Stimulated activated CD4-positive, alpha-beta T cell treated with anti-CD3 and anti-CD28 coated beads, Interleukin-1b, Interleukin-23, amount 100 ng/mL, for 4 hours (primary cell): ENCODE results near the gene SYNJ2.
A peak's percentile ranks its signal among the peaks of the same experiment; 100 is the strongest.

Experiments used
- DNase-seq, 2 donors: peaks; one replicate each; pipeline ENCODE4 v3.0.0-alpha.2; 2020; ENCODE audit warnings: low read depth in 2 of 2

The SYNJ2 gene

DNA sequence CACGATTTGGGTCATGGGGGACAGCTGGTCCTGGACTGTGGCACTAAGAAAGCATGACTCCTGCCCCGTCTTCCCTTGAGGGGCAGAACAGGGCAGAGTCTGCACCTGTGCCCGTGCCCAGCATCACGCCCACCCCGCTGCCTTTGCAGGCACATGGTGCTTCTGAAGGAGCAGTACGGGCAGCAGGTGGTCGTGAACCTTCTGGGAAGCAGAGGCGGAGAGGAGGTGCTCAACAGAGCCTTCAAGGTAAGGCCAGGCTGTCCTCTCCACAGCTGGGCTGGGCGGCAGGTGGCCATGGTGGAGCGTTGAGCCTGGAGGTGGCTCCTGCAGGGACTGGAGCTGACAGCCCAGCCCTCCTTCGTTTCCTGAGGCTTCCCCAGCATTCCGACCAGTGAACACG is 77.4 kb downstream of the SYNJ2 start:
- no peak for DNase-seq

DNA sequence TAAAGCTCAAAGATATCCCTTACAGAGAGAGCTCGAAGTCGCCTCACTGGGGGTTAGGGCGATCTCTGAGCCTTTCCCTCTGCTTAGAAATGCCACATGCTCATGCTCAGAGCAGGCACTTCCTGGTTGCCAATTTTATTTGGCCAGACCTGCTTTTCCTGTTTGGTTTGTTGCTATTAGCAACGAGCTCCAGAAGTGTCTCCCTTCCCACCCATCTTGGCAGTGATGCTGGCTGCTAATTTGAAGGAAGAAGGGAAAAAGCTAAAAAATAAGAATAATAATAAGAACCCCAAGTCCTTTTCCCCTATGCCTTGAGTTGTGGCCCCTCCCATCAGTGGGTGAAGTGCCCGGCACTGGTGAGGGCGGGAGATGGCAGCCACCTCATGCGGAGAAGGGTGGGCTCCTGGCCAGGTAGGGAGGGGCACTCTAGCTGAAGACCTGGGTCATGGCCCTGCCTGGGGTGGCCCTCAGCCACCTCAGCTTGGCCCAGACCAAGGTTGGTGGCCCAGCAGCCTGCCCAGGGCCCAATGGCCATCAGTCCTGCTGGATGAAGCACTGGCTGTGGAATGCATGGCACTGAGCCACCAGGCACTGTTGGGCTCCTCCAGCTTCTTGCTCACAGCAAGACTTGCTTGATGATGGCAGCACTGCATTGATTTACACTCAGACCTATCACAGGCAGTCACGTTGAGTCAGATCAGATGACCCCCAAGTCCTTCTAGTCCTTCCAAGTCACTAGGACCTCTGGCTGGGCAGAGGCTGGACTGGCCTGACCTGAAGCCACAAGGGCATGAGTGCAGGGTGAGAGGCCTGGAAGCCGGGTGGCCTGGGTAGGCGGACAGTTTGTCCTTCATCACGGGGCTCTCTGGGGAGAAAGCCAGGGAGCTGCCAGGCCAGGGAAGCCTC is 79.0 kb downstream of the SYNJ2 start:
- DNase-seq = no peak

GRCh38 chr6:158061361-158061708 is 79.7 kb downstream of the SYNJ2 start:
- no peak for DNase-seq

DNA sequence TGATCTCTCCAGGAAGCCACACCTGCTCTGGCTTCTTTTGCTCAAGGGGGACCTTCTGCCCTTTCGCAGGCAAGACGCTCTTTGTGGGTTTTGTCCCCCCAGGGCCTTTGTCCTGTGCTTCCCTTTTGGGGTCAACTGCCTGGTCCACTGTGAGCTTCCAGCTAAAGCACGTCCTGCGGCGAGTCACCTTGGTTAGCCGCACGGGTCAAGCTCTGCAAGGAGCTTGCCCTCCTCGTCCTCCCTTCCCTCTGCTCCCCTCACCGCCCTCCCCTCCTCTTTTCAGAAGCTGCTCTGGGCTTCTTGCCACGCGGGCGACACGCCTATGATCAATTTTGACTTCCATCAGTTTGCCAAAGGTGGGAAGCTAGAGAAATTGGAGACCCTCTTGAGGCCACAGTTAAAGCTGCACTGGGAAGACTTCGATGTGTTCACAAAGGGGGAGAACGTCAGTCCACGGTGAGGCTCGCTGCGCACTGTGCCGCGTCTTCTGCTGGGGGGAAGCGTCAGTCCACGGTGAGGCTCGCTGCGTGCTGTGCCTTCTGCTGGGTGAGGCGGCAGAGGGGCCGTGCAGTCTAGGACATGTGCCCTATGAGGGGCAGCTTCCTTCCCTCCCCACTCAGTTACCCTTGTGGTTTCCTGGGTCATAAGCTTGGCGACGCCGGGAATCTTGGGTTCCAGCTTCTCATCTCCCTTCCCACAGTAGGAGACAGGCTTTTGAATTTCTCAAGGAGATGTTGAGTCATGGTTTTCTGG is 80.2 kb downstream of the SYNJ2 start:
- no peak for DNase-seq

- no peak for DNase-seq
Measured at GRCh38 chr6:158063736-158064135, 82.1 kb downstream of the SYNJ2 start.

DNA sequence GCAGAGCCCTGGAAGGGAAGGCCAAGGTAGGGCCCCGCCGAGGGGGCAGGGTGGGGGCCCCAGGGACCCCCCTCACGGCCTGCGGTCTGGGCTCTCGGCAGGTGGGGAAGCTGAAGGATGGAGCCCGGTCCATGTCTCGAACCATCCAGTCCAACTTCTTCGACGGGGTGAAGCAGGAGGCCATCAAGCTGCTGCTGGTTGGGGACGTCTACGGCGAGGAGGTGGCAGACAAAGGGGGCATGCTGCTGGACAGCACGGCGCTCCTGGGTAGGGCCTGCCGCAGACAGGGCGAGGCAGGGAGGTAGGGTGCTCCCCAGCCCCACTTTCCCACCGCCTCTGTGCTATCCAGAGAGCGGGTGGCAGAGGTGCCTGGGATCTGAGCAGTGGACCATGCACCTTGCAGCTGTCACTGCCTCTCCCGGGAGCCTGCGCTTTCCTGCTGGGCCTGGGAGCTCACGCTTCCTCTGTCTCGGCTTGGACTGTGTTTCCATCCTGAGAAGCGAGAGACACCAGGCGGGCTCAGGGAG is 83.1 kb downstream of the SYNJ2 start:
- DNase-seq = no peak

DNA sequence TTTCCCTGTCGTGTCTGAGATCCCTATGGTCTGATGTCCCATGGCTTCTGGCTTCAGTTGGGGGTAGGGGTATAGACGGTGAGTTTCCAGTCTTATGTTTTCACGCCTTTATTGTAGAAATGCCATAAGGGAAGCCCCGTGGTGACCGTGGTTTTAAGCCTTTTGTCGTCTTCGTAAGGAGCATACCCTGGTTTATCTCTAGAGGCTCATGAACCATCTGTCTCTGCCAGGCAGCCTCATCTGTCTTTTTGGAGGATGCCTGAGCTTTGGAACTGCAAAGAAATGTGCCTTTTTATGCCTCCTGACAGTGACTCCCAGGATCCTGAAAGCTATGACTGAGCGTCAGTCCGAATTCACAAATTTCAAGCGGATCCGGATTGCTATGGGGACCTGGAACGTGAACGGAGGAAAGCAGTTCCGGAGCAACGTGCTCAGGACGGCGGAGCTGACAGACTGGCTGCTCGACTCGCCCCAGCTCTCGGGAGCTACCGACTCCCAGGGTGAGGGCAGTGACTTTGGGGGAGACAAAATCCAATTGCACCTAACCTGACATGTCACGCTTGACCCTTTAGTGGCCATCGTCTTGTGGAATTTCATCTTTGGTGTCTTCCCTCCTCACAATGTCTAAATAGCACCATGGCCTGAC is 84.6 kb downstream of the SYNJ2 start:
- DNase-seq = no peak

- DNase-seq = no peak
Measured at GRCh38 chr6:158067436-158068015, 85.9 kb downstream of the SYNJ2 start.

- no peak for DNase-seq
Measured at GRCh38 chr6:158068156-158068892, 86.7 kb downstream of the SYNJ2 start.

DNA sequence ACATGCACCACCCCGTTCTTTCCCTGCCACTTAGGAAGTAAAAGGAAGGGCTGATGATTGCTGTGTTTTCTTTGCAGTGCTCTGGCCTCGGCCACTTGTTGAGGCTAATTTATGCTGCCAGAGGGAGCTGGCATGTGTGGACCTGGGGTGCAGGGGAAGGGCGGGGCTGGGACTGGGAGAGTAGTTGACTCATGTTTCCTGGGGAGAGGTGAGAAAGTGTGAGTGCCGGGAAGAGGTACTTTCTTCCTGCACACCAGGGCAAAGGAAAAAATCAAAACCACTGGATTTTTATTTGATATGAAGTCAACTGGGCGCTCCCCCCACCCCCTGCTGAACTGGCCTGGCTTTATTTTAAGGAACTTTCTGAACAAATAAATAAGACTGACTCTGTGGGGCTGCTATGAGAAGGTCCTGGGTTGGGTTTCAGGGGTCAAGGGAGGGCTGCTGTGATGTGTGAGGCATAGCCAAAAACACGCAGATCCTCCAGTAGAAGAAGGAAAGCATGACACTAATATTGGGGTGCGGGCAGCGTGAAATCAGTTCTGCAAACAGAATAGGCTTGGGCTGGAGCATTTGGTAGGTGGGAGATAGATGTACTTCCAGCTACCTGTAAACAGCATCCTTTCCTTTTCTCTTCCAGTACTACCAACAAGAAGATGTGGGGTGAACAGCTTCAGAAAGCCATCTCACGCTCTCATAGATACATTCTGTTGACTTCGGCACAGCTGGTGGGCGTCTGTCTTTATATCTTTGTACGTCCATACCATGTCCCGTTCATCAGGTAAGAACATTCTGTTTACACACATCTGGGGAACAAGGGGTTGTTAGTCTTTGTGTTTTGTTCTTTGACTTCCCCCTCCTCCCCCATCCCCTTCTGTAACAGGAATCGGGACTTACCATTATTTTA is 87.5 kb downstream of the SYNJ2 start:
- DNase-seq = no peak

DNA sequence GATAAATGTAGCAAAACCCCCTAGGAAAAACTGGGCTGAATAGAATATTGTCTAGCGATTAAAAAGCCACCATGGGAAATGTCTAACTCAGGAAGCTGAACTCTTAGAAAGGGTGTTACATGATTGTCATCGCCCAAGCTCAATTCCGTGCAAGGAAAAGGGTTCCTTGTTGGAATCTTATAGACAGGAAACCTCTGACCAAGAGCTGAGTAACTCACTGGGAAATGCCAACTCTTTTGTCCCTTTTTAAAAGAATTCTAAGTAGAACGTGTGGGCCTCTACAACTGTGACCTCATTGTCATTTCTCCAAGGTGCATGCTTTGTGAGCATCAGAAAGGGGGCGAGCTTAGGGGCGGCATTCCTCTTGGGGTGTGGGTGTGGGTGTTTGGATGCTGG is 88.1 kb downstream of the SYNJ2 start:
- DNase-seq = no peak

DNA sequence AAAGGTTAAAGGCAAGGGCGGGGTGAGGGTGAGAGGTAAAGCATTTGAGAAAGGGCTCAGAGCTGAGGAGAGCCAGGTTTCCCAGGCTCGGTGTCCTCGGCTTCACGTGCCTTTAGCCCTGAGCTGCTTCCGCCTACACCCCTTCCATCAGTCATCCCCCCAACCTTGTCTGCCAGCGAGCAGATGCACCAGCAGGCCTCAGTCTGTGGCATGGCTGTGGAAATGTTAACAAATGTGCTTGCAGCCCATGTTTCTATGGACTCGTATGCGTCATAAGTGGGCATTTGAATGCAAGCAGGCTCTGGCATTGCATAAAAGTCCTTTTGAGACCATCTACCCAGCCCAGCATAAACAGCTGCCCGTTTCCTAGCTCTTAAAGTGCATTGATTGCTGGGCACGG is 88.8 kb downstream of the SYNJ2 start:
- no peak for DNase-seq

- DNase-seq = no peak
Measured at GRCh38 chr6:158071121-158072082, 89.7 kb downstream of the SYNJ2 start.

- peak; percentile 58 to 65 for DNase-seq
Measured at GRCh38 chr6:158072083-158072721, 90.5 kb downstream of the SYNJ2 start.

DNA sequence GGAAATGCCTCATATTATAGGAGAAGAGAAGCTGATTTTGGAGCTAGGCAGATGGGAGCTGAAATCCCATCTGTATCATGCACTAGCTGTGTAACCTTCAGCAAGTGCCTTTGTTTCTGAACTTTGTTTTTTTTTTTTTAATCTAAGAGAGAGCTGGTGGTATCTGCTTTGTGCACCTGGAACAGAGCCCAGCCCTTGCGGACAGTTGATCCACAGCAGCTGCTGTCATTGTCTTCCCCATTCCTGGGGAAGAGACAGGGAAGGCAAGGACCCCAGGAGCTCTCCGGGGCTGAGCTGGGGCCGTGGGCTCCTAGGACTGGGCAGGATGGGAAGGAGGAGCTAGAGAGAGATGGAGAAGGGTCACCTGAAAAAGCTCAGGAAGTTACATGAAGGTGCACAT is 92.1 kb downstream of the SYNJ2 start:
- no peak for DNase-seq

DNA sequence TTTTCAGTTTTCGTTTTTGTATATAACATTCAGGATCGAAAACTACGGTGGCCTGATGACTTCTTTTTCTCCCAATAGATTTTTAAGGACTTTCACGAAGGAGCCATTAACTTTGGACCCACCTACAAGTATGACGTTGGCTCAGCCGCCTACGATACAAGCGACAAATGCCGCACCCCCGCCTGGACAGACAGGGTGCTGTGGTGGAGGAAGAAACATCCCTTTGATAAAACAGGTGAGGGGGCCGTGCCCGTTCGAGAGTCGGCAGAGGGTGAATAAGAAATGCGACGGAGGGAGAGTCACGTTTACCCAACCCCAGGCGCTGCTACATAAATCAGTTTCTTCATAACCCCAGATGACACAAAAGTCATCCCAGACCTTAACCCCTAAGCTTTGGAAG is 94.9 kb downstream of the SYNJ2 start:
- DNase-seq = no peak

DNA sequence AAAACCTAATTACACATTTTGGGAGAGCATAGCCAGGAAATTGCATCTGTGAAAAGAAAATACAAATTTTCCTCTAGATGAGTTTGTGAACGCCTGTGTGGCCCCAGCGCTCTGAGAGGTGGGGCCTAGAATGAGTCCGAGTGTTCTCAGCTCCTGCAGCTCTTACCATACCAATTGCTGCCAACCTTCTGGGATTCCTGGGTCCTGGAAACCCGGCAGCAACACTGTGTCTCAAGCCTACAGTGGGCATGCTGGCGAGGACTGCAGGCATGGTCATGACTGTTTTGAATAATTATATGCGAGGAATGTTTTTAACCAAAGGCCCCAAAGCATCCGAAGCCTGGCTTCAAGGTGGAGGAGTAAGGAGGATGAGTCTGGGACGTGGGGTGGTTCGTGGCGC is 96.0 kb downstream of the SYNJ2 start:
- DNase-seq = no peak

GRCh38 chr6:158078320-158078719 is 96.7 kb downstream of the SYNJ2 start:
- no peak for DNase-seq
